Measurements from ENCODE around the gene SRMS. TPM values are rescaled to one million over a fixed set of nuclear protein-coding genes. Genes with fewer than 3 reads are reported as not detected.

Gene SRMS
- total and polyA plus RNA-seq, 4 donors = 0.06 TPM; not detected in 3

DNA sequence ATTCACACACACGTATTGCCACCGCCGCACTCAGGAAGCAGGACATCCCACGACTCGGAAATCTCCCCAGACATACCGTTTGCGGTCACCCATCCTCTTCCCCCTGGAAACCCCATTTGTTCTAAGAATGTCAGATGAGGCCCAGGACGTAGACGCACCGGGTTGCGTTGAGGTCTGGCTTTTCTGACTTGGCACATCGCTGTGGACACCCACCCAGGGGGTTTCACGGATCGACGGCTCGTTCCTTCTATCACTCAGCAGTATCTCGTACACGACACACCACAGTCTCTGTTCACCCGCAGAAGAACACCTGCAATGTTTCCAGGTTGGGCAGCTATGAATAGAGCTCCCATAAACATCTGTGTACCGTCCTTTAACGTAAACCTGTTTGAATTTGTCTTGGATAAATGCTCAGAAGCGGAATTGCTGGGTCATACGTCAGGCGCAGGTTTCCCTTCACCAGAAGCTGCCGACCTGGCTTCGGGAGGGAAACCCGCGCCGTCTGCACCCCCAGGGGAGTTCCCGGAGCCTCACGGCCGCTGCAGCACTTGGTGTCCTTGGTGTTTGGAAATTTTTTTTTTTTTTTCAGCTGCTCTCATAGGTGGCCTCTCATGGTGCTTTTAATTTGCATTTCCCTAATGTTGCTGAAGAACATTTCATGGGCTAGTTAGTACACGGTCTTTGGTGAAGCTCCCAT, 39.3 kb downstream of the SRMS start:
- peaks cover 0 to 2% (median 0%) of the 10 kb centered on the region in 5 donors for H3K4me1 ChIP-seq (ENCODE audit: control insufficient read depth in 5 of 5, insufficient read depth in 5 of 5, low read length in 5 of 5)
- no peak overlapping the region for H3K4me3 ChIP-seq
- H3K9ac ChIP-seq (ENCODE audit: insufficient read depth in 1 of 2, low read length in 2 of 2) = no peak overlapping the region
- peaks cover 0 to 6% (median 2%) of the 10 kb centered on the region in 3 donors for H3K27me3 ChIP-seq (ENCODE audit: control insufficient read depth in 3 of 3, insufficient read depth in 3 of 3, low read length in 2 of 3)
- TF ChIP-seq, protein P1, sequence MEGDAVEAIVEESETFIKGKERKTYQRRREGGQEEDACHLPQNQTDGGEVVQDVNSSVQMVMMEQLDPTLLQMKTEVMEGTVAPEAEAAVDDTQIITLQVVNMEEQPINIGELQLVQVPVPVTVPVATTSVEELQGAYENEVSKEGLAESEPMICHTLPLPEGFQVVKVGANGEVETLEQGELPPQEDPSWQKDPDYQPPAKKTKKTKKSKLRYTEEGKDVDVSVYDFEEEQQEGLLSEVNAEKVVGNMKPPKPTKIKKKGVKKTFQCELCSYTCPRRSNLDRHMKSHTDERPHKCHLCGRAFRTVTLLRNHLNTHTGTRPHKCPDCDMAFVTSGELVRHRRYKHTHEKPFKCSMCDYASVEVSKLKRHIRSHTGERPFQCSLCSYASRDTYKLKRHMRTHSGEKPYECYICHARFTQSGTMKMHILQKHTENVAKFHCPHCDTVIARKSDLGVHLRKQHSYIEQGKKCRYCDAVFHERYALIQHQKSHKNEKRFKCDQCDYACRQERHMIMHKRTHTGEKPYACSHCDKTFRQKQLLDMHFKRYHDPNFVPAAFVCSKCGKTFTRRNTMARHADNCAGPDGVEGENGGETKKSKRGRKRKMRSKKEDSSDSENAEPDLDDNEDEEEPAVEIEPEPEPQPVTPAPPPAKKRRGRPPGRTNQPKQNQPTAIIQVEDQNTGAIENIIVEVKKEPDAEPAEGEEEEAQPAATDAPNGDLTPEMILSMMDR (IDR thresholded peaks at IDR 0.05; ENCODE audit: control extremely low read depth, extremely low read depth) = no peak
- DNase-seq (no peak), ATAC-seq (ENCODE audit: insufficient read depth, low FRiP score) (no peak)
- 86% methylated on average over 33 of the region's 33 CpGs for WGBS, 2 donors
- H3K27ac ChIP-seq (ENCODE audit: low read depth in 1 of 2, low read length in 1 of 2) = no peak overlapping the region
- no peaks in the 10 kb centered on the region for H3K36me3 ChIP-seq (ENCODE audit: control insufficient read depth in 4 of 4, insufficient read depth in 4 of 4, low read length in 4 of 4)
- peaks cover 0 to 22% (median 5%) of the 10 kb centered on the region in 4 donors for H3K9me3 ChIP-seq (ENCODE audit: control insufficient read depth in 4 of 4, insufficient read depth in 3 of 4, low read length in 3 of 4)

DNA sequence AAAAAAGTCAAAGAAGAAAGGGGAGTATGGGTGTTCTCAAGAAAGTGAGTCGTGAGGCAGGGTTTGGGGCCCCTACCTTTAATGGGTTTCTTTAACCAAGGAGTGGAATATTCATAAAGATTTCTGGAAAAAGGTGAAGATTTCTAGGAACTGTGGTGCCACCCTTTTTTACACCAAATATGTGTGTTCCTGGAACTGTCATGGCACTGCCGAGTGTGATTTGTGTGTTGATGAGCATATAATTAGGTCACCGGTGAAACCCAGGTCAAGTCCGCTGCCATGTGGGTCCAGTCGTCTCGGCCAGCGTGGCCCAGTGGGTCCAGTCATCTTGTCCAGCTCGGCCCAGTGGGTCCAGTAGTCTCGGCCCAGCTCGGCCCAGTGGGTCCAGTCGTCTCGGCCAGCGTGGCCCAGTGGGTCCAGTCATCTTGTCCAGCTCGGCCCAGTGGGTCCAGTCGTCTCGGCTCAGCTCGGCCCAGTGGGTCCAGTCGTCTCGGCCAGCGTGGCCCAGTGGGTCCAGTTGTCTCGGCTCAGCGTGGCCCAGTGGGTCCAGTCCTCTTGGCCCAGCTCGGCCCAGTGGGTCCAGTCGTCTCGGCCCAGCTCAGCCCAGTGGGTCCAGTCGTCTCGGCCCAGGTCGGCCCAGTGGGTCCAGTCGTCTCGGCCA, 40.3 kb downstream of the SRMS start:
- H3K27me3 ChIP-seq (ENCODE audit: control insufficient read depth in 3 of 3, insufficient read depth in 3 of 3, low read length in 2 of 3) = peaks cover 0 to 6% (median 2%) of the 10 kb centered on the region in 3 donors
- peaks cover 0 to 22% (median 5%) of the 10 kb centered on the region in 4 donors for H3K9me3 ChIP-seq (ENCODE audit: control insufficient read depth in 4 of 4, insufficient read depth in 3 of 4, low read length in 3 of 4)
- DNase-seq = no peak
- WGBS, 2 donors = 89 to 95% methylated on average over 30 of the region's 30 CpGs
- no peak overlapping the region for H3K27ac ChIP-seq (ENCODE audit: low read depth in 1 of 2, low read length in 1 of 2)
- ATAC-seq (ENCODE audit: insufficient read depth, low FRiP score) = no peak
- no peak overlapping the region for H3K4me3 ChIP-seq
- H3K9ac ChIP-seq (ENCODE audit: insufficient read depth in 1 of 2, low read length in 2 of 2) = no peak overlapping the region
- H3K4me1 ChIP-seq (ENCODE audit: control insufficient read depth in 5 of 5, insufficient read depth in 5 of 5, low read length in 5 of 5) = peaks cover 0 to 2% (median 0%) of the 10 kb centered on the region in 5 donors
- H3K36me3 ChIP-seq (ENCODE audit: control insufficient read depth in 4 of 4, insufficient read depth in 4 of 4, low read length in 4 of 4) = no peaks in the 10 kb centered on the region
- TF ChIP-seq, protein P1 (IDR thresholded peaks at IDR 0.05; ENCODE audit: control extremely low read depth, extremely low read depth) = no peak

DNA sequence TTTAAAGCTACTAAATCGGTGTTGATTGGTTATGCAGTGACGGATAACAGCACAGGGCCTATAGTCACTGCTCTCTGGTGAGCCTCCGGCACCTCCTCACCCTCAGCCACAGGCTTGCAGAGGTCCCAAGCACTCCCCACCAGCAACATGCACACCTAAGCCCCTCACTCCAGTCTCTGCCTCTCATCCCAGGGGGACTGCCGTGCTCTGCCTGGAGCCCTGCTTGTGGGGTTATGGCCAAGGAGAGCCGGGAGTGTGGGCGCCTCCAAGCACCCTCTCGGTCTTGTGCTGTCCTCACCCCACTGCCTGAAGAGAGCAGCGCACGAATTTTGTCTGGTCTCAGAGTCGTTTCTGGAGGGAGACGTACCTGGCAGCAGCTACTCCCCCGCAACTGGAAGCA, 41.8 kb downstream of the SRMS start:
- H3K36me3 ChIP-seq (ENCODE audit: control insufficient read depth in 4 of 4, insufficient read depth in 4 of 4, low read length in 4 of 4) = no peaks in the 10 kb centered on the region
- peaks cover 4 to 15% (median 5%) of the 10 kb centered on the region in 3 donors for H3K27me3 ChIP-seq (ENCODE audit: control insufficient read depth in 3 of 3, insufficient read depth in 3 of 3, low read length in 2 of 3)
- DNase-seq (no peak), ATAC-seq (ENCODE audit: insufficient read depth, low FRiP score) (no peak)
- no peak overlapping the region for H3K9ac ChIP-seq (ENCODE audit: insufficient read depth in 1 of 2, low read length in 2 of 2)
- H3K4me3 ChIP-seq = no peak overlapping the region
- H3K4me1 ChIP-seq (ENCODE audit: control insufficient read depth in 5 of 5, insufficient read depth in 5 of 5, low read length in 5 of 5) = peaks cover 0 to 2% (median 0%) of the 10 kb centered on the region in 5 donors
- peaks cover 0 to 22% (median 5%) of the 10 kb centered on the region in 4 donors for H3K9me3 ChIP-seq (ENCODE audit: control insufficient read depth in 4 of 4, insufficient read depth in 3 of 4, low read length in 3 of 4)
- H3K27ac ChIP-seq (ENCODE audit: low read depth in 1 of 2, low read length in 1 of 2) = no peak overlapping the region
- TF ChIP-seq, protein P1 (IDR thresholded peaks at IDR 0.05; ENCODE audit: control extremely low read depth, extremely low read depth) = no peak
- WGBS, 2 donors = 87 to 90% methylated on average over 12 of the region's 12 CpGs

All from lung (tissue), 12 donors.